Activated CD4-positive, alpha-beta T cell treated with anti-CD3 and anti-CD28 coated beads, Interleukin-10, Interleukin-2, amounts not matched to agents 100 ng/mL and 50 ng/mL, durations not matched to agents 16 hours and 8 hours (primary cell): ENCODE measurements around the gene PROSER3.
A peak's percentile ranks its signal among the peaks of the same experiment; 100 is the strongest.
"Not testable (repeated sequence)": the region's sequence is repeated elsewhere in the genome, so short reads cannot be mapped to it uniquely, and the experiment has no call there.

Source experiments
- DNase-seq: peaks from one replicate; pipeline ENCODE4 v3.0.0-alpha.2; 2020

PROSER3 gene

DNA sequence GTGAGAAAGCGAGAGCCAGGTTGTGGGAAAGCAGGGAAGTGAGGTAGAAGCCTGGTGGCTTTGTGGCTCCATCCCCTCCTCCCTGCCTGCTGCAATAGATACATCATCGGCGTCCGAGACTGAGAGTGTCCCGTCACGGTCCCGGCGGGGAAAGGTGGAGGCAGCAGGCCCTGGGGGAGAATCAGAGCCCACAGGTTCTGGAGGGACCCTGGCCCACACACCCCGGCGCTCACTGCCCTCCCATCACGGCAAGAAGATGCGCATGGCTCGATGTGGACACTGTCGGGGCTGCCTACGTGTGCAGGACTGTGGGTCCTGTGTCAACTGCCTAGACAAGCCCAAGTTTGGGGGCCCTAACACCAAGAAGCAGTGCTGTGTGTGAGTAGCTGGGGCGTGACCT, 35.1 kb upstream of the PROSER3 start:
- no peak for DNase-seq

DNA sequence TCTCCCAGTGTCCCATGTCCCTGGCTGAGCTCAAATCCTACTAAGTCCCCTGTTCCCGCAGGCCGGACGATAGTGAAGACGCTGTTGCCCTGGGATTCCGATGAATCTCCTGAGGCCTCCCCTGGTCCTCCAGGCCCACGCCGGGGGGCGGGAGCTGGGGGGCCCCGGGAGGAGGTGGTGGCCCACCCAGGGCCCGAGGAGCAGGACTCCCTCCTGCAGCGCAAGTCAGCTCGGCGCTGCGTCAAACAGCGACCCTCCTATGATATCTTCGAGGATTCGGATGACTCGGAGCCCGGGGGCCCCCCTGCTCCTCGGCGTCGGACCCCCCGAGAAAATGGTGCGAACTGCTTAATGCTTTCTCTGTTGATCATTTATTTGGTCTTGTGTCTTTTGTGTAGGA, 34.3 kb upstream of the PROSER3 start:
- DNase-seq, result no peak

DNA sequence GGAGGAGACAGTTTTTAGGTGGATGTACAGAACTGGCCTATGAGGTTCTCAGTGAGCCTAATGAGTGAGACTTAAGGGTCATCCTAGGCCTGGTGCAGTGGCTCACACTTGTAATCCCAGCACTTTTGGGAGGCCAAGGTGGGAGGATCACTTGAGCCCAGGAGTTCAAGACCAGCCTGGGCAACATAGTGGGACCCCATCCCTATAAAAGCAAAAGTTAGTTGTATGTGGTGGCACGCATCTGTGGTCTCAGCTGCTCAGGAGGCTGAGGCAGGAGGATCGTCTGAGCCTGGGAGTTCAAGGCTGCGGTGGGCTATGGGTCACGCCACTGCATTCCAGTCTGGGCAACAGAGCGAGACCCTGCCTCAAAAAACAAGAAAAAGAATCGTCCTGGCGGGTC, 33.8 kb upstream of the PROSER3 start:
- DNase-seq, result not testable (repeated sequence)

DNA sequence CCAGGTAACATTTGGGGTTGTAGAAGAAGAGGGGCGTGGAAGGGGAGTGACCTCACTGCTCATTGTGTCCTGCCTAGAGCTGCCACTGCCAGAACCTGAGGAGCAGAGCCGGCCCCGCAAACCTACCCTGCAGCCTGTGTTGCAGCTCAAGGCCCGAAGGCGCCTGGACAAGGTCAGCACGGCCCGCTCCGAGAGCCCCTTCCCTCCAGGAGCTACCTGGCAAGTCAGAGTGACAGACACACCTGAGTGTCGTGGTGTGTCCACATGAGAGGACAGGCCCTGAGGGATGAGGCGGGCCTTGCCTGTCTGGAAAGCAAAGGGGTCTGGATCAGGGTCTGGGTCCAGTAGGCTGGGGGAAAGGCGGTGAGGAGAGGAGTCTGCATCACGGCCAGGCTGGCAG, 33.4 kb upstream of the PROSER3 start:
- no peak for DNase-seq

DNA sequence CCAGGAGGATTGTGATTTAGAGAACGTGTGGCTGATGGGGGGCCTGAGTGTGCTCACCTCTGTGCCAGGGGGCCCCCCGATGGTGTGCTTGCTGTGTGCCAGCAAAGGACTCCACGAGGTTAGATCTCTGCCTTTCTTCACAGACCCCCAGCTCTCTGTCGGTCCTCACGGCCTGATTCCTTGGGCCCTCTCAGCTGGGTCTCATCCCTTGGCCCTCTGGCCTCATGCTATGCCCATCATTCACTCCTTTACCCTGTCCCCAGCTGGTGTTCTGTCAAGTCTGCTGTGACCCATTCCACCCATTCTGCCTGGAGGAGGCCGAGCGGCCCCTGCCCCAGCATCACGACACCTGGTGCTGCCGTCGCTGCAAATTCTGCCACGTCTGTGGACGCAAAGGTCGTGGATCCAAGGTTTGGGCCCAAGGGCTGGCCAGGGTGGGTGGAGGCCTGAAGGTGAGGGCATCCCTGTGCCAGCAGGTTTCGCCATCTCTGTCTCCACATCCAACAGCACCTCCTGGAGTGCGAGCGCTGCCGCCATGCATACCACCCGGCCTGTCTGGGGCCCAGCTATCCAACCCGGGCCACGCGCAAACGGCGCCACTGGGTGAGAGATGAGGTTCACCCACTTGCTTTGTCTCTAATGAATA, 32.6 kb upstream of the PROSER3 start:
- DNase-seq, result no peak

DNA sequence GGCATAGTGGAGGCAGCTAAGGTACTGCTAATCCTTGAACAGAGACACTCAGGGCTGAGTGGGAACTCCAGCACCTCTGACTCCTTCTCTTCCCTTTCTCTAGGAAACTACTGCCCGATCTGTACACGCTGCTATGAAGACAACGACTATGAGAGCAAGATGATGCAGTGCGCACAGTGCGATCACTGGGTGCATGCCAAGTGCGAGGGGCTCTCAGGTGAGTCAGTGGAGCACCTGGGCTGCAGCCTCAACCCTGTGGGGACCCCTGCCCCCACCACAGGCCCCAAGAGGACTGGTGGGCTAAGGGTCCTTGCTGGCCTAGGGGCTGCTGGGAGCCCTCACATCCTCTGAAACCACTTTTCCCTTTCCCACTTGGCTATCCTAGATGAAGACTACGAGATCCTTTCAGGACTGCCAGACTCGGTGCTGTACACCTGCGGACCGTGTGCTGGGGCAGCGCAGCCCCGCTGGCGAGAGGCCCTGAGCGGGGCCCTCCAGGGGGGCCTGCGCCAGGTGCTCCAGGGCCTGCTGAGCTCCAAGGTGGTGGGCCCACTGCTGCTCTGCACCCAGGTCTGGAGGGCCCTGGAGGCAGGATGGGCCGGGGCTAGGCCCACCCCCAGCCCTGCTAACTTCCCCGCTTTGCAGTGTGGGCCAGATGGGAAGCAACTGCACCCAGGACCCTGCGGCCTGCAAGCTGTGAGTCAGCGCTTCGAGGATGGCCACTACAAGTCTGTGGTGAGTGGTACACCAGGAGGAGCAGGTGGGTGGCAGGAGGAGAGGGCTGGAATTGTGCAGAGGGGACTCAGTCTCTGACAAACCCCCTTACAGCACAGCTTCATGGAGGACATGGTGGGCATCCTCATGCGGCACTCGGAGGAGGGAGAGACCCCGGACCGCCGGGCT, 30.7 kb upstream of the PROSER3 start:
- no peak for DNase-seq

DNA sequence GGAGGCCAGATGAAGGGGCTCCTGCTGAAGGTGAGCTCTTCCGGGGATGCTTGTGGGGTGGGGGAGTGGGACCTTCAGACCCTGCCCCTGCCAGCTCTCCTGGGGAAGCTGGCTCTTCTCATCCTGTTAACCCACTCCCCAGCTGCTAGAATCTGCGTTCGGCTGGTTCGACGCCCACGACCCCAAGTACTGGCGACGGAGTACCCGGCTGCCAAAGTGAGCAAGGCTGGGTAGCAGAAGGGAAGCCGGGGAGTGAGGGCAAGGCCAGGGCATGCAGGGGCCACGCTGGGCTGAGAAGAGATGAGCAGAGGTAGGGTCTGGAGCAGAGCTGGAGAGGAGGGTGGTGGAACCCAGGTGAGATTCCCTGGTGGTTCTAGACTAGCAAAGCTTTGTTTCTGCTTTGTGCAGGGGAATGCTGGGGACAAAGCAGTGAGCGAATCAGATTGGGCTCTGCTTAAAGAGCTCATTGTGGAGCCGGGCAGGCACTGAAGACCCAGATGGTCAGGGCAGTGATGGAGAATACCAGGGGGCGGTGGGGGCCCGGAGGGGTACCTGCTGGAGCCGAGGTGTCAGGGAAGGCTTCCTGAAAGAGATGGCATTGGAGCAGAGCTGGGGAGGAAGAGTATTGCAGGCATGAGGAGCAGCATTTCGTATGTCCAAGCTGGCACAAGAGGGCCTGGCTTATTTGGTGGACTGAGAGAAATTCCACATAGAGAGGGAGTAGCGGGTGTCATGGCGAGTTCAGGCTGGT, 29.8 kb upstream of the PROSER3 start:
- DNase-seq, result no peak

DNA sequence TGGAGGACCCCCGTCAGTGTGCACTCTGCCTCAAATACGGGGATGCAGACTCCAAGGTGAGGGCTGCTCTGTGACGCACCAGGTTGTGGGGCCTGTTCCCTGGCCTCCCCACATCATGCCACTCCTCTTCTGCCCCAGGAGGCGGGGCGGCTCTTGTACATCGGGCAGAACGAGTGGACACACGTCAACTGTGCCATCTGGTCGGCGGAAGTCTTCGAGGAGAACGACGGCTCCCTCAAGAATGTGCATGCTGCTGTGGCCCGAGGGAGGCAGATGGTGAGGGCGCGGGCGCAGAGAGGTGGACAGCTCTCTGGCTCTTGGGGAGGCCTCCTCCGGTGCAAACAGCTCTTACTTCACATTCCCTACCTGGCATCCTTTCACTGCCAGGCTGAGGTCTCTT, 29.0 kb upstream of the PROSER3 start:
- no peak for DNase-seq

DNA sequence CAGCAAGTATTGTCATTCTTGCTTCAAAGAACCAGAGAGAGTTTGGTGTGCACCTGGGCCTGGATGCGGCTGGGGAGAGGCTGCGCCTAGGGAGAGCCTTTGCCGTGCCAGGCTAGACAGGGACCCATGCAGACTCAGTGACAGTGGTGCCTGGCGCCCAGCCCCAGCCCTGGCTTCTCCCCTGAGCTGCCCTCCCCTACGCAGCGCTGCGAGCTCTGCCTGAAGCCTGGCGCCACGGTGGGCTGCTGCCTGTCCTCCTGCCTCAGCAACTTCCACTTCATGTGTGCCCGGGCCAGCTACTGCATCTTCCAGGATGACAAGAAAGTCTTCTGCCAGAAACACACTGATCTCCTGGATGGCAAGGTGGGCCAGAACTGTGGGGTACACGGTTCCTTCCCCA, 28.2 kb upstream of the PROSER3 start:
- DNase-seq, result no peak

DNA sequence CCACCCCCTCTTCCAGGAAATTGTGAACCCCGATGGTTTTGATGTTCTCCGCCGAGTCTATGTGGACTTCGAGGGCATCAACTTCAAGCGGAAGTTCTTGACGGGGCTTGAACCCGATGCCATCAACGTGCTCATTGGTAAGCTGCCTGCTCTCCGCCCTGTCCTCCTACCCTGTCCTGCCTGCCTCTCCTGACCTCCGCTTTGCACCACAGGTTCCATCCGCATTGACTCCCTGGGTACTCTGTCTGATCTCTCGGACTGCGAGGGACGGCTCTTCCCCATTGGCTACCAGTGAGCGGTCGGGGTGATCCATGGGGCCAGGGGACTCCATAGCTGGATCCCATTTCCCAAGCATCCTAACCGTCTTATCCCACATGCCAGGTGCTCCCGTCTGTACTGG, 27.6 kb upstream of the PROSER3 start:
- DNase-seq, result no peak

DNA sequence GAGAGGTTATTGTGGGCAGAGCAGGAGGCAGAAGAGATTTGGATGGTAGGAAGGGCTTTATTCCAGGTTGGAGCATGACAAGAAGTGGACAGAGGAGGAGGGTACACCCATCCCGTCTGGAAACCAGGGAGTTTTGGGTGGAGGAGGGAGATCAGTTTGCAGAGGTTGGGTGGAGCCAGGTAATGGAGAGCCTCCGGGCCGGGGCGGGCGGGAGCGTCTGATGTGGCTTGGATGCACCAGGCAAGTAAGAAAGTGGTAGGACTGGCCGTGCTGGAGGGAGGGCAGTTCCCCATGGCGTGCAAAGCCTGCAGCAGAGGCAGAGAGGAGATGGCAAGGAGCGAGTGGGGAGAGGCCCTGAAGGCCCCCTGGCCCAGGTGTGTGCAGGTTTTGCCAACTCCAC, 26.6 kb upstream of the PROSER3 start:
- DNase-seq, result no peak

DNA sequence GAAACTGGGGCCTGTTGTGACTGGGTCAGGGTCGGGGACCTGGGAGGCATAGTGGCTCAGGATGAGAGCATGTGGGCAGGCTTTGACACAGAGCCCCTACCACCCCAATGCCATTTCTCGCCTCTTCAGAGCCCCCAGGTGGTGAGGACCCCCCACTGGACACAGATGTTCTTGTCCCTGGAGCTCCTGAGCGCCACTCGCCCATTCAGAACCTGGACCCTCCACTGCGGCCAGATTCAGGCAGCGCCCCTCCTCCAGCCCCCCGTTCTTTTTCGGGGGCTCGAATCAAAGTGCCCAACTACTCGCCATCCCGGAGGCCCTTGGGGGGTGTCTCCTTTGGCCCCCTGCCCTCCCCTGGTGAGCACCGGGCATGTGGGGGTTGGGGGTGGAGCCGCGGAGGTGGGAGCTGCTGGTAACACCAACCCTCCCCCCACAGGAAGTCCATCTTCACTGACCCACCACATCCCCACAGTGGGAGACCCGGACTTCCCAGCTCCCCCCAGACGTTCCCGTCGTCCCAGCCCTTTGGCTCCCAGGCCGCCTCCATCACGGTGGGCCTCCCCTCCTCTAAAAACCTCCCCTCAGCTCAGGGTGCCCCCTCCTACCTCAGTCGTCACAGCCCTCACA, 26.1 kb upstream of the PROSER3 start:
- no peak for DNase-seq

DNA sequence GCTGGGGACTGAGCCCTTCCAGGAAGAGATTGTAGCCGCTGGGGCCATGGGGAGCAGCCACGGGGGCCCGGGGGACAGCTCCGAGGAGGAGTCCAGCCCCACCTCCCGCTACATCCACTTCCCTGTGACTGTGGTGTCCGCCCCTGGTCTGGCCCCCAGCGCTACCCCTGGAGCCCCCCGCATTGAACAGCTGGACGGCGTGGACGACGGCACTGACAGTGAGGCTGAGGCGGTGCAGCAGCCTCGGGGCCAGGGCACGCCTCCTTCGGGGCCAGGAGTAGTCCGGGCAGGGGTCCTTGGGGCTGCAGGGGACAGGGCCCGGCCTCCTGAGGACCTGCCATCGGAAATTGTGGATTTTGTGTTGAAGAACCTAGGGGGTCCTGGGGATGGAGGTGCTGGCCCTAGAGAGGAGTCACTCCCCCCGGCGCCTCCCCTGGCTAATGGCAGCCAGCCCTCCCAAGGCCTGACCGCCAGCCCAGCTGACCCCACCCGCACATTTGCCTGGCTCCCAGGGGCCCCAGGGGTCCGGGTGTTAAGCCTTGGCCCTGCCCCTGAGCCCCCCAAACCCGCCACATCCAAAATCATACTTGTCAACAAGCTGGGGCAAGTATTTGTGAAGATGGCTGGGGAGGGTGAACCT, 25.3 kb upstream of the PROSER3 start:
- no peak for DNase-seq

DNA sequence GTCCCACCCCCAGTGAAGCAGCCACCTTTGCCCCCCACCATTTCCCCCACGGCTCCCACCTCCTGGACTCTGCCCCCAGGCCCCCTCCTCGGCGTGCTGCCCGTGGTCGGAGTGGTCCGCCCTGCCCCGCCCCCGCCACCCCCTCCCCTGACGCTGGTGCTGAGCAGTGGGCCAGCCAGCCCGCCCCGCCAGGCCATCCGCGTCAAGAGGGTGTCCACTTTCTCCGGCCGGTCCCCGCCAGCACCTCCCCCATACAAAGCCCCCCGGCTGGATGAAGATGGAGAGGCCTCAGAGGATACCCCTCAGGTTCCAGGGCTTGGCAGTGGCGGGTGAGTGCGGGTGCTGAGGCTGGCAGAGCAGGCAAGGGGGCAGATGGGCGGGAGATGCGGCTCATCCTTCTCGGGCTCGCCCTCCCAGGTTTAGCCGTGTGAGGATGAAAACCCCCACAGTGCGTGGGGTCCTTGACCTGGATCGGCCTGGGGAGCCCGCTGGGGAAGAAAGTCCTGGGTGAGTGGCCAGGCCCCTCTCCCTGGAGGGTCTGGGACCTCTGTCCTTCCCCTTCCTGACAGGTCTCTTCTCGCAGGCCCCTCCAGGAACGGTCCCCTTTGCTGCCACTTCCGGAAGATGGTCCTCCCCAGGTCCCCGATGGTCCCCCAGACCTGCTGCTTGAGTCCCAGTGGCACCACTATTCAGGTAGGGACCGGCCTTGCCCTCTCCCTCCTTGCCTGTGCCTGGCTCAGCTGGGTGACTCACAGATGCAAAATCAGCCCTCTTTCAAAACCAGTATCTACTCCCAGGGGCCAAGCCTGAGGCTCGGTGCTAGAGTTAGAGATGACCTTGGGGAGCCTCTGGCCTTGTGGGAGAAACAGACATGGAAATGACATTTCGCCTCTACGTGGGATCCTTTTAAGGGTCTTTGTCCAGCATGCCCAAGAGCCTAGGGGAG, 24.5 kb upstream of the PROSER3 start:
- DNase-seq, result no peak

DNA sequence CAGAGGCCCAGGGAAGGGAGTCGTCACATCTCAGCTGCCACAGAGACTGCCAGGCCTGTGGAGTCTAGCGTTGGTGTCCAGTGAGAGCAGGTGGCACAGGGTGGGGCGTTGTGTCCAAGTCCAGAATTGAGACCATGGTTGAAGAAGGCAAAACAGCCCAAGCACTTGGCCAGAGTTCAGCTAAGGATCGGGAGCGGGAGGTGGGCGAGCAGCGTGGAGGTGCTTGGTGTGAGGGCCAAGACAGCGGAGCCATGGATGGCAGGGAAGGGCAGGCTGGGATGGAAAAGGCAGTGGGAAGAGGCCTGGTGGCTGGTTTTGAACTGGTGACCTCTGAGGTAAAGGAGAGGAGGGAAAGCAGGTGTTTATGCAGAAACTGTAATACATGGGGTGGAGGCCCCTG, 23.7 kb upstream of the PROSER3 start:
- DNase-seq, result no peak

DNA sequence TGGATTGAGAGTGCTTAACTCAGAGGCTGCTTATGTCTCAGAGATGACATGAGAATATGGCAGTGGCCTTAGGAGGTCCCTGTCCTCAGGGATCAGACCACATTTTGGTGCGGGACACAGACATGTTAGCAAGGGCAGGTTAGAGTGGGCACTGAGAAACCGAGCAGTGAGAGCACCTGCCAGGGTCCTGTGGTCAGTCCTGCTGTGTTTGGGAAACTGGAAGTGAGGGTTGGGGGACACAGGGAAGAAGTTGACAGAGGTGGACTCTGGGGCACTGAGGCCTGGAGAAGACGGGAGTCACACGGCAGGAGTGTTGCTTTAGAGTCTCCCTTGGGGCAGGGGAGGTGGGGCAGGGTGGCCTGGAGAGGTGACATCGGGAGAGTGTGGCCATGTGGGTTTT, 23.1 kb upstream of the PROSER3 start:
- no peak for DNase-seq

DNA sequence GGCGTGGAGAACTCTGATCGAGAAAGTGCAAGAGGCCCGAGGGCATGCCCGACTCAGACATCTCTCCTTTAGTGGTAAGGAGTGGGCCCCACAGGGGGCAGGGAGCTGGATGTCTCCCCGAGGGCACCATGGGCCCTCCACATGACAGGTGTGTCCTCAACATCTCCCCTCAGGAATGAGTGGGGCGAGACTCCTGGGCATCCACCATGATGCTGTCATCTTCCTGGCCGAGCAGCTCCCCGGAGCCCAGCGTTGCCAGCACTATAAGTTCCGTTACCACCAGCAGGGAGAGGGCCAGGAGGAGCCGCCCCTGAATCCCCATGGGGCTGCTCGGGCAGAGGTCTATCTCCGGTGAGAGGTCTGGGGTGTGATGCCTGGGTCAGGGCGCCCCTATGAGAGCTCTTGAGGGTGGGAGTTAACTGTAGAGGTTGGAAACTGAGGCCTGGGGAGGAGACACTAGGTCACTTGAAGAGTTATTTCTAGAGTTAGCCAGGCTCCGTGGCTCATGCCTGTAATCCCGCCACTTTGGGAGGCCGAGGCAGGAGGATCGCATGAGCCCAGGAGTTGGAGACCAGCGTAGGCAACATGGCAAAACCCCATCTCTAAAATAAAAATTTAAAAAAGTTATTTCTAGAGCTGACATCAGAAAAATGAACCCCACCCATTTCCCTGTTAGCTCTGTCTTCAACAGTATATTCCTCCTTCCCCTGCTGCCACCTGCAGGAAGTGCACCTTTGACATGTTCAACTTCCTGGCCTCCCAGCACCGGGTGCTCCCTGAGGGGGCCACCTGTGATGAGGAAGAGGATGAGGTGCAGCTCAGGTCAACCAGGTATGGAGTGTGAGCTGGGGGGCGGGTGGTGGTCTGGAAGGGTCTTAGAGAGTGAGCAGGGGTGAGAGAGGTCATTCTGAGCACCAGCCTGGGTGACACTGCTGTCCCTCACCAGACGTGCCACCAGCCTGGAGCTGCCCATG, 20.8 kb upstream of the PROSER3 start:
- peak; percentile 34 for DNase-seq

DNA sequence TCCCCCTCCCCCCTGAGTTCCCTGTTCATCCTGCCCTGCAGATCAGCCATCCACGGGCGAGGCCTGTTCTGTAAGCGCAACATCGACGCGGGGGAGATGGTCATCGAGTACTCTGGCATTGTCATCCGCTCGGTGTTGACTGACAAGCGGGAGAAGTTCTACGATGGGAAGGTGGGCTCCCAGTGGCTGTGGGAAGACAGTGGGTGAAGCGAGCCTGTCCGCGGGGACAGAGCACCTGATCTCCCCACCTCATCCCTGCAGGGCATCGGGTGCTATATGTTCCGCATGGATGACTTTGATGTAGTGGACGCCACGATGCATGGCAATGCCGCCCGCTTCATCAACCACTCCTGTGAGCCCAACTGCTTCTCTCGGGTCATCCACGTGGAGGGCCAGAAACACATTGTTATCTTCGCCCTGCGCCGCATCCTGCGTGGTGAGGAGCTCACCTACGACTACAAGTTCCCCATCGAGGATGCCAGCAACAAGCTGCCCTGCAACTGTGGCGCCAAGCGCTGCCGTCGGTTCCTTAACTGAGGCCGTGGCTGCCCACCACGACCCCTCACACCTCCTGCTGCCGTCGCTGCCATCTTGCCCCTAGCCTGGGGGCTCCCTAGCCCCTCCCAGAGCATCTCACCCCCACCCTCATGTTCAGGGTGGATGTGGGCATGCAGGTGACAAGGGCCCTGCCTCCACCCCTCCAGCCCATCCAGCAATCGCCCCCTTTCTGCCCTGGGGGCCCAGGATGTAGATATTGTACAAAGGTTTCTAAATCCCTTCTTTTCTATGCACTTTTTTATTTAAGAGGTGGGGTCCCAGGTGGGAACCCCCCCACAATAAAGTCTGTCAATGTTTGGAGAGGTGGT, 19.7 kb upstream of the PROSER3 start:
- no peak for DNase-seq

DNA sequence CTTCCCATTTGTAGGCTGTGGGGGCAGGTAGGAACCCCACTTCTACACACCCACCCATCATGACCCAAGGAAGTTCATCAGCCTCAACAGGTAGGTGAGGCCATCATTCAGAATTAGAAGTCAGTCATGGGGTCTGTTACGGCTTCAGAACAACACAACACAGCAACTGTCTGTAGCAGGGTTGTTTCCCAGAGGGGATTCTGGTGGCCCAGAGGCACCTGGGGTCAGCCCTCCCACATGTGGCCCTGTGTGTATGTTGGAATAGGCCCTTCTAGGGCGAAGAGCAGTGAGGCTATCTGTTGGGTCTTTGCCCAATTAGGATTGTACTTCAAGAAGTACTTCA, 19.1 kb upstream of the PROSER3 start:
- DNase-seq, result no peak
